ENCODE measurements around the gene DNAI4.
"Not testable (repeated sequence)": the region's sequence is repeated elsewhere in the genome, so short reads cannot be mapped to it uniquely, and the experiment has no call there.

The DNAI4 gene

DNA sequence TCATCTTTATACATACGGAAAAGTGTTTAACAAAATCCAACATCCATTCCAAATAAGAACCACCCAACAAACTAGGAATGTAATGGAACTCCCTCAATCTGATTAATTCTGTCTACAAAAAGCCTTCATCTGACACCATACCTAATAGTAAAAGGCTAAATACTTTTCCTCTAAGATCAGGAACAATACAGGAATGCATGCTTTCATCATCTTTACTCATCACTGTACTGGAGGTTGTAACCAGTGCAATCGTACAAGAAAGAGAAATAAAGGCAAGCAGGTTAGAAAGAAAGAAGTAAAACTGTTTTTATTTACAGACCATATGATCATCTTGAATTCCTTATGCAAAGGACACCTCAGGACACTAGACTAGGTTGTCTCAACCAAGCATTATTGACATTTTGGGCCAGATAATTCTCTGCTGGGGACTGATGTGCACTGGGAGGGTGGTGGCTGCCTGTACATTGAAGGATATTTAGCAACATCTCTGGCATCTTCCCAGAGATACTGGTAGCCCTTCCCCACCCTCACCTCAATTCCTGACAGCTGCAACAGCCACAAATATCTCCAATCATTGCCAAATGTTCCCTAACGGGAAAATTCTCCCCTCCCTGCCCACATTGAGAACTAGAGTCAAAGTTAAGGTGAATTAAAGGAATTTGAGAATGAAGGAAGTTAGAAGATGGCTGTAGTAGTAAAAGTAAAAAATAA, 93.0 kb downstream of the DNAI4 start:
- DNase-seq (ENCODE audit: low read depth): no peak

DNA sequence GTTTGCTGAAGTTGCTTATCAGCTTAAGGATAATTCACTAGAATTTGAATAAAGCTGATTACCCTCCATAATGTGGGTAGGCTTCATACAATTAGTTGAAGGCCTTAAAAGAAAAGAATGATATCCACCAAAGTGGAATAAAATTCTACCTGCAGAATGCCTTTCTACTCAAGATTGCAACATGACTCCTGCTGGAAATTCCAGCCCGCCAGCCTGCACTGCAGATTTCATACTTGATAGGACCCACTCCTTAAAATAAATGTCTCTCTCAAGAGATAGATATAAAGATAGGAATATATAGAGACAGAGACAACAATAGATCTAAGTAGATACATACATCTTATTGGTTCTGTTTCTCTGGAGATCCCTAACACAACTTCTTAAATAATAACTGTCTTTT, 99.9 kb downstream of the DNAI4 start:
- DNase-seq (ENCODE audit: low read depth): no peak

DNA sequence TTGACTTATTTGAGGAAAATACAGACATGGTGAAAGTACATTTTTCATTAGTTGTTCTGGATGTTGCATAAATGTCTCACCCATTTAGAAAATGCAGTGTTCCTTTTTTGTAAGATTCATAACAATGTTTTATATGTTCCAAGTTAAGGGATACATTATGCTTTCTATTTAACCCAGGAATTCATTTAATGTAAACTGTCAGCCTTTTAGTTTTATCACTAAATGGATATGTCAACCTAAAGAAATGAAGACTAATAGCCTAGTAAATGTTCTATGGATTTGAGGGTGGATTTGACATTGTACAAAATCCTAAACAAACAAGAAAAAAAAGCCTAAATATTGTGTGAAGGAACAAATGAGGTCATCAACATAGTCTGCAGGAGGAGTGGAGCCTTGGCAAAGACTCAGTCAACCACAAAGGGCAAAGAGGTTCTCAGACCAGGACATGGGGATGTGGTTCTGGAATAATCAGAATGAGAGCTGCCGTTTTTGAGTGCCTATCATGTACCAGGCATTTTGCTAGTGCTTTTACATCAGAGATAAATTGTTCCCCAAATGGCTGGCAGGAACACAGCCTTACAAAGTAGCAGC, 114.8 kb downstream of the DNAI4 start:
- no peak for DNase-seq (ENCODE audit: low read depth)

DNA sequence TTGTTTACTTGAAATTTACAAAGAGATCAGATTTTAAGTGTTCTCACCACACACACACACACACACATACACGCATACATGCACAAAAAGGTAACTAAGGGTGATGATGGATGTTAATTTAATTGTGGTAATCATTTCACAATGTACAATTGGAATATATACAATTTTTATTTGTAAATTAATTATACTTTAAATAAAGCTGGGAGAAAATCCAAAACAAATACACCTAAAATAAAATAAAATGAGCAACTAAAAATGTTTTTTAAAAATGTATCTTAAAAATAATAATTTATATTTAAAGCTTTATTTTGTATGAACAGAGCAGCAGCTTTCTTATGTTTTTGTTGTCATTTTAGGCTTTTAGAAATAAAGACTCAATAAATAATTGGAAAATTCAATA, 115.4 kb downstream of the DNAI4 start:
- no peak for DNase-seq (ENCODE audit: low read depth)

DNA sequence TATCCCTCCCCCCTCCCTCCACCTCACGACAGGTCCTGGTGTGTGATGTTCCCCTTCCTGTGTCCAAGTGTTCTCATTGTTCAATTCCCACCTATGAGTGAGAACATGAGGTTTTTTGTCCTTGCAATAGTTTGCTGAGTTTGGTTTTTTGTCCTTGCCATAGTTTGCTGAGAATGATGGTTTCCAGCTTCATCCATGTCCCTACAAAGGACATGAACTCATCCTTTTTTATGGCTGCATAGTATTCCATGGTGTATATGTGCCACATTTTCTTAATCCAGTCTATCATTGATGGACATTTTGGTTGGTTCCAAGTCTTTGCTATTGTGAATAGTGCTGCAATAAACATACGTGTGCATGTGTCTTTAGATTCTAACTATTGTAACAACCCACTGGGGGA, 128.8 kb downstream of the DNAI4 start:
- DNase-seq (ENCODE audit: low read depth): not testable (repeated sequence)

DNA sequence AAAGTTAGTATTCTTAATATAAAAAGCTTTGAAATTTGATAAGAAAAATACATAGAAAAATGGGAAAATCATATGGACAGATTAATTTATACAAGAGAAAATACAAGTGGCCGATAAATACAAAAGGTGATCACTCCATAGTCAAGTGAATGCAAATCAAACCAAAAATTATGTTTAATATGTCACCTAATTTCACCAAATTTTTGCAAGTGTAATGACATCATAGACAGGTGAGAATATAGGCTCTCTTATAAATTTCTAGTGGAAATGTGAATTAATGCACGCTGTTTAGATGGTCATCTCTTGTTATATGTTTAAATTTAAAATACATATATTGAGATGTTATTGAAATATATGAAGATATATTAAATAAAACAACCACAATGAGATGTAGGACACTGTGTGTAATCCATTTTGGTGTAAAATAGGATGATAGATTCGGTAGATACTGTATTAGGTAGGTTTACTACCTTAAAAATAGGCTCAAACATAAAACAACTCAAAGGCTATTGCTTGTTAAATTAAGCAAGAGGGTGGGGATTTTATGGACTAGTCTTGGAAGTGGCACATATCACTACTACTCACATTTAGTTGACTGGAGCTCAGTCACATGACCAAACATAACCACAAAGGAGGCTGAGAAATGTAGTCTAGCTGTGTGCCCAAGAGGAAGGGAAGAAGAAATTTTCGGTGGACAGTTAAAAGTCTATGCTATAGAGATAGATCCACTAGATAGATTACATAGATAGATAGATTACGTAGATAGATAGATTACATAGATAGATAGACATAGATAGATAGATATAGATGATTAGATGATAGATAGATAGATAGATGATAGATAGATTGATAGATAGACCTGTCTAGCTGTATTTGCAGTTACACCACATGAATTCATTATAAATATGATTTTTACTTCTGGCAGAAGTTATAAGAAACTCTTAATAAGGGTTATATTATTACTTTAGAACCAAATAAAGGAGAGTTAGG, 132.7 kb downstream of the DNAI4 start:
- DNase-seq (ENCODE audit: low read depth): no peak

DNA sequence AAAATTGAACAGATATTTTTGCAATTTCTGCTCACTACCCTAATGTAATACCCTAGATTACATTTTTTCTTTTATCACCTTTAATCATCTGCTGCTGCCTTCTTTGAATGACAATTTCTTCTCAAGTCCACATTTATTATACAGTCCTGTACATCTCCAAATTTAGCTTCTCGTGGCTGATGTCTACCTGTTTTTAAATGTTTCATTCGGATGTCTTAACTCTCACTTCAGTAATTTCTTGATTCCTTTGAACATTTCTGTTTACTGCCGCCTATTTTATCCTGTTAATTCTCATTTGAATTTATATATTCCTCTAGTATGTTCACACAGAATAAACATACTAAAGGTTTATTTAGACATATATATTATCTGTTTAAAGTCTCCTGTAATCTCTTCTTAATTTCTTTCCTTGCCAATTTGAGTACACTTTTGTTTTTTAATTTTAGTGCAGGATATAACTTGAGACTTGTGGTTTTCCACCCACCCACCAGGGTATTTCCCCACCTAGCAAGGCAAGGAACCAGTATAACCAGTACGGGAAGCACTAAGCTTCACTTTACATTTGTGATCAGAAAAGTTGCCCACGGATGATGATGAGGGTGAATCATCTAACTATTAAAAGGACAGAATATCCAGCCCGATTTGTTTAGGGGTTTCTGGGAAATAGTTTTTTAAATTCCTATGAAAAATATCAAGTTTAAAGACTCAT, 136.3 kb downstream of the DNAI4 start:
- DNase-seq (ENCODE audit: low read depth): no peak

DNA sequence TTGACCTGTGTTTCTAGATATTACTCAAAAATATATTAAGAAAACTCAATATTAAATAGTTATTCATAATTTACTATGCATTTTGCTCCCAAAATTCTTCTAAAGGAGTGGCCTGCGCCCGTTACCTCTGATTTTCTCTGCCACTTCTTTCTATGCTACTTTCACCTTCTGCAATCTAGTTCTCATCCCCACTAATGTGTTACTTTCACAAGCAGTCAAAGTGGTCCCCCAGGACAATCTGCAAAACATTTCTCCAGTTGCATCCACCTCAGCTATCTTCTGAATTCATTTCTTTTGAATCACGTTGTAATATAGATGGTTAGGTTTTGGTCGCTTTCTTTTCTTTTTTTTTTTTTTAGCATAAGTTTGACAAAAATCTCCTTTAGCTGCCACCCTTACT, 137.0 kb downstream of the DNAI4 start:
- DNase-seq (ENCODE audit: low read depth): no peak

DNA sequence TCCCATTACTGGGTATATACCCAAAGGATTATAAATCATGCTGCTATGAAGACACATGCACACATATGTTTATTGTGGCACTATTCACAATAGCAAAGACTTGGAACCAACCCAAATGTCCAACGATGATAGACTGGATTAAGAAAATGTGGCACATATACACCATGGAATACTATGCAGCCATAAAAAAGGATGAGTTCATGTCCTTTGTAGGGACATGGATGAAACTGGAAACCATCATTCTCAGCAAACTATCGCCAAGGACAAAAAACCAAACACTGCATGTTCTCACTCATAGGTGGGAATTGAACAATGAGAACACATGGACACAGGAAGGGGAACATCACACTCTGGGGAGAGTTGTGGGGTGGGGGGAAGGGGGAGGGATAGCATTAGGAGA, 138.9 kb downstream of the DNAI4 start:
- not testable (repeated sequence) for DNase-seq (ENCODE audit: low read depth)

DNA sequence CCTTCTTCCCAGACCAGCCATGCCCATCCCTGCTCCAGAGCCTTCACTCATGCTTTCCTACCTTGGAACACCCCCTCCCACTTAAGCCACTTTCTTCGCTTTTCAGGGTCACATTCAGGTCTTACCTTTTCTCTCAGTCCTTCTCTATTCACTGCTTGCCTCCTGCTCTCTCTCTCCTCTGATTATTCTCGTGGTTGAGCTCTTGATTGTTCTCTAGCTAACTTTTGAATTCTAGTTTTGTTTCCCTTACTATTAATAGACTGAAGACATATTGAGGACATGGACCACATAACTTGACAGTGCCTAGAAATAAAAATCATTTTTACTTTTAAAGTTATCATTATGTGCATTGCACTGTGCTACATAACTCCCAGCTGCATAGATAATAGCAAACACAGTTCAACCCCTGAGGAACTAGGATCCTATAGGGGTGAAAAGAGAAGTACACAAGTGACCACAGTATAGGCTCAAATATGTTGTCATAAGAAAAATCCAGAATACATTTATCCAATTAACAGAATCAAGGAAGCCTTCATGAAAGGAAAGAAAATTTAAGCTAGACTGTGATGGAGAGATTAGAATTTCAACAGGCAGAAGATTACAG, 145.1 kb downstream of the DNAI4 start:
- DNase-seq (ENCODE audit: low read depth): no peak

DNA sequence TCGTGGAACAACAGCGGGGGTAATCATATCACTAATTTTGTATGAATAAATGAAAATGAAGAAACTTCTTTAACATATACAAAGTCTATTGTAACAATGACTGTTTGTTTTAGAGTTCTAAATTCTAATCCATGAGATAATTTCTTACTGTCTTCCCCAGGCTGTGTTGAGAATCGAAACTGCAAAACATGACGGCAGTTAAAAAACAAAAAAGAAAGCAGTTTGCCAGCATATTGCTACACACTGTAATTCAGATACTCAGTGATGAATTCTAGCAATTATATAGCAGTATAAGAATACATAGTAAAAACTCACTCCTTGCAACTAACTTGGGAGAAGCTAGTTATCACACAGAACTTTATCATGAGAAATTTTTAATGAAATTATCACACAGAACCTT, 145.7 kb downstream of the DNAI4 start:
- no peak for DNase-seq (ENCODE audit: low read depth)

DNA sequence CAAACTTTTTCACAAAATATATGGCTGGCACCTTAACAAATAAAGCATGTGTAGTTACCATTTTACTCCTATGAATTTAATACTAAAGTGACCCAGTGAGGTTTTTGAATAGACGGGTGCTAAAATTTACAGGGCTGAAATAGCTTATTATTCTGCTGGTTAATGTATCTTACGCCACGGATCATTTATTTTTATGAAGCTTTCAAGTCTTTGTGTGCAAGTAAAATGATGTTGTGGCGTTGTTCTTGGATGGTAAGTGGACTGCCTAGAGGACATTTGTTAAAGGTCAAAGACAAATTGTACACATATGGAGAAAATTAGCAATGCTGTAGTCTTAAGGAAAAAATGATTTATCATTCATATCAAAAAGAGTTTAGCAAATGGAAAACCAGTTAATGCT, 146.4 kb downstream of the DNAI4 start:
- DNase-seq (ENCODE audit: low read depth): no peak

DNA sequence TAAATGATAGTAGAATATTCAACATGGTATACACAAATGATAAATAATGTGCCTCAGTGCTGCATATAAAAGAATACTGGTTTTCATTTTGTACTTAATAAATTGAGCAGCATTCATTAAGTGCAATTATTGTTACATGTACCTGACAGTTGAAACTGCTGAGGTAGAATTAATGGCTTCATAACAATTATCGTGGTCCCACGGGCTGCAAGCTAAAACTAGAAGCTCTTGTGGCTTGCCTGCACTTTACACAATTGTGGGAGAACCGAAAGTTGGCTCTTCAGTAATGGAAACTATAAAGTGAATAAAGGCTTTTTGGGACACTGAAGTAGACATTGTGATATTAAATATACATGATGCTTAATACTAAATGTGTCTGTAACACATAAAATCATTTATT, 146.8 kb downstream of the DNAI4 start:
- DNase-seq (ENCODE audit: low read depth): no peak

DNA sequence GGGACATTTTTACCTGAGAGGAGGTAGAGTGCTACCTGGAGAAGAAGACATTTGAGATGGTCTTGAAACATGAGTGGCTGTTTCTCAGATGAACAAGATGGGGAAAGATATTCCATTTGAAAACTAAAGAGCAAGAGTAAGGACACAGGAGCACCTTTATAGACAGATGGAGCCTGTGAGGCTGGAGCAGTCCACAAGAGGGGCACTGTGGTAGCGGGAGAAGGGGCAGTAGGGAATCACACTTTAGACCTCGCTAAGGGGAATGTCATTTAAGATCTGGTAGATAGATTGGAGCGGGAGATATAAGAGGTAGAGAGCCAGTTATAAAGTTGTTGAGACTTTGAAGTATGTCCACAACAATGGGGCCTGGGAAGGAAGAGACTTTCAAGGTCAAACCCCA, 149.0 kb downstream of the DNAI4 start:
- no peak for DNase-seq (ENCODE audit: low read depth)

DNA sequence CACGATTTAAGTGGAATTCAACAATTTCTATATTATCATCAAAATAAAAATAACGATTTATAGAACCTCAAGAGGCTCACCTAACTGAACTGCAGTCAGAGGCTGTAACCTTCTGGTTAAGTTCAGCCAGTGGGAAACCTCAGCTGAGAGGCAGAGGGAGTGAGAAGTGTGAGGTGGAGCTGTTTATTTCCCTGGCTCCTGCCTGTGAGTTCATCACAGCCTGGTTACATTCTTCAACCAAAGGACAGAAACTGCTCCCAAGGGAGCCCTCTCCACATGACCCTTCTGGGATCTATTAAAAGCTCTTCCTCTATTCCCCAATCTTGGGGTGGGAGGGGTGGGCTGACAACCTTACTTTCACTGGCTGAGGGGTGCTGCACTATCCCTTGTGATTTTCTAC, 150.2 kb downstream of the DNAI4 start:
- no peak for DNase-seq (ENCODE audit: low read depth)

DNA sequence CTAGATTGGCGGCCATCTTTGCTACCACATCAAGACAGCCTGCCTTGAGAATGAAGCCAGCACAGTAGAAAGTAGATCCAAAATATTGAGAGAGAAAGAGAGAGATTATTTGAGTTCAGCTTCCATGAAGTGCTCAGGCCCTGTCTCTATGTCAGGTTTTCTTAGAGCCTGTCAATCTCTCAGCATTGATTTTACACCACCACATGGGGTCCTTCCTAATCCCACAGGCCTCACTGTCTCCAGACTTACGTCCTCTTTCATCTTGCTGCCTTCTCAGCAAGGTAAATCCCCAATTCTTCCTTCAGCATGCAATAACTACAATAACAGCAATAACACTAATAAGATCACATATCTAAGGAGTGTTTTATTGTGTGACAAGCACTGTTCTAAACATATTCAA, 151.4 kb downstream of the DNAI4 start:
- no peak for DNase-seq (ENCODE audit: low read depth)

DNA sequence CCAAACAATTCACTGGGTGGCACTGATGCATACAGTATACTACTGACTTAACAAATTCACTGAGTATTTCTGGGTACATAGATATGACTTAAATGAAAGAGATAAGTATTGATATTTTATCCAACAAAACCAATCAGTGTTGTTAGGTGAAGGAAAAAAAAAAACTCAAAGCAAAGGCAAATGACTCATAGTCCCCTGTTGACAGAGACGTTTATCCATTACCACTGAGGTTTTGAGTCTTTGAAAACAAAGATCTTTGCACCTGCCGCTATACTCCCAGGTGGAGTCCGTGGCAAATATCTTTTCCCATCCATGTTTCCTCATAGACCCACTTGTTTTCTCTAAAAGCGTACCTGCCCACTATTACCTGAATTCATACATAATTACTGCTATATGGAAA, 154.0 kb downstream of the DNAI4 start:
- no peak for DNase-seq (ENCODE audit: low read depth)

DNA sequence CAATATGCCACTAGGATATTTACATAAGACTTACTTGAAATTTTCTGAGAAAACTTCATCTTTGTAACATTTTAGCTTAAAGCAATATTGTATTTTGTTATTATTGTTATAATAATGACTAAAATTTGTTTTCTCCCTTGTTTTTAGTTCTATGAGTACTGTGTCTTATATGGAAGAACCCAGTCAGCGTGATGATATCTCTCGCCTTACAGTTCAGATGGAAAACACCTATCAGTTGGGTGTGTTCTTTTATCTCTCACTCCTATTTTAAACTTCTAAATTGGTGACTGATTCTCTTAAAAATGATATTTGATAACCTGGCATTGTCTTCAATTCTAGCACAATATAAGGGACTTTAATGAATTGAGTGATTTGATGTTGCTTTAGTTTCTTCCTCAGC, 154.4 kb downstream of the DNAI4 start:
- no peak for DNase-seq (ENCODE audit: low read depth)

DNA sequence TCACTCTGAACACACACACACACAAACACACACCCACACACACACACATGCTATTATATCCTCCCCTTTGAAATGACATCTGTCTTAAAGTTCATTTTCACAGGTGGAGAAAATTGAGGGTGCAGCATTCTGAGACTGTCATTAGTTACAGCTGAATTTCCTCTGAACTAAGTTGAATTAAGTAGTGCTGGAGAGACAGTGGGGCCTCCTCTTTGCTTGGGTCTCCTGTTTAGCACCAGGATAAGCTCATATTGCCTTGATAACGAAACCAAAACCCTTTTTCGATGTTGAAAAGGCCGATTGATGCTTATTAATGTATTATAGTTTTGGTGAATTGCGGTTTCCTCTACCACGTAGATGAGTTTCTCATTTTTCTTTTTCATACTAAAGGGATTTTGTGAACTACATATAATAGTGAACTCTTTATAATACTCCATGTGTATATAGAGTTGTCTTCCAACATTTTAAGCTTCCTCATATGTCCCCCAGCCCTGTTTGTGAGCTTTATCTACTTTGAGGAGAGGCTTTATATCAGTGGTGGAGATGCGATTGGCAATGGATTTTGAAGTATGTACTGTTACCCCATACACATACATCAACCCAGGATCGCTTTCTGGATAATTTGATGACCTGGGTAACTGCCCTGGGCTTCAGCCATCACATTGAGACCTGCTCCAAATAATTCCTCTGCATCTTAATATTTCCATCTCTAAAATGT, 155.0 kb downstream of the DNAI4 start:
- no peak for DNase-seq (ENCODE audit: low read depth)

DNA sequence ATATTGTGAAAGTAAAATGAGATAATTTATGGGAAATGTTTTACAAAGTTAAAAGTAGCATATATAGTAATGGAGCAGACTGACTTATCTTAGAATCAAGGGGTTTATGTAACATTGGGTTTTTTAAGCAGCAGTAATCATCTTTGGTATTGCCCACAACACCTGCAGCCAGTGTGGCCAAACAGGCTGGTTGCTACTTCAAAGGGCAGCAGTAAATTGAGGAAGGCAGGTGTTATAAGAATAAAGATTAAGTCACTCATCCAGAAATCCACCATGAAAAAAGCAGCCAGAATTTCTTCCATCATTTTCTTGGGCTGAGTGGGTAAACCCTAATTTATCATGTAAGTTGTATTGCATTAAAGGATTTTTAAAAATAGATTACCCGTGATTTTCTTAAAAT, 155.7 kb downstream of the DNAI4 start:
- no peak for DNase-seq (ENCODE audit: low read depth)

DNA sequence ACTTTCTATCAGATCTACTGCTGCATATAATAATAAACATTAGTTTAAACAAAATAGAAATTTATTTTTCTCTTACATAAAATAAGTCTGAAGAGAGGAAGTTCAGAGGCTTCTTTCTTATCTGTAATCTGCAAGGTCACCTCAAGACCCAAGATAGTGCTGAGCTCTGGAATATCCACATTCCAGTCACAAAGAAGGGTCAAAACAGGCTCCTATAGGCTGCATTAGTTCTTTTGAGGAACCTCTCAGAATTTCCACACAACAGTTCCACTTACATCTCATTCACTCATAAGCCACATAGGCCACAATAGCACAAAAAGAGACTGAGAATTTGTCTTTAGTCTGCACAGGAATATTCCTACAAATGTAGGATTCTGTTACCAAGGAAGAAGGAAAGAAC, 157.0 kb downstream of the DNAI4 start:
- no peak for DNase-seq (ENCODE audit: low read depth)

Data from CMK (cell line).